A549 treated with Hydrocortisone at 1 μM for 4 hours (cell line): ENCODE data around the gene HOOK1. TPM values are rescaled to one million over a fixed set of nuclear protein-coding genes. Genes with fewer than 3 reads are reported as not detected.

Source experiments
- total RNA-seq: library from RNA; stranded (reverse); fragments of 200-300 nt; extraction: Qiagen RNA extraction; gene quantifications from 5 replicates; pipeline ENCODE4 v1.2.3, GENCODE V29; 2022

The HOOK1 gene
- total RNA-seq, result 0.21 to 1.0 TPM (median 0.35 TPM) in 5 replicates

DNA sequence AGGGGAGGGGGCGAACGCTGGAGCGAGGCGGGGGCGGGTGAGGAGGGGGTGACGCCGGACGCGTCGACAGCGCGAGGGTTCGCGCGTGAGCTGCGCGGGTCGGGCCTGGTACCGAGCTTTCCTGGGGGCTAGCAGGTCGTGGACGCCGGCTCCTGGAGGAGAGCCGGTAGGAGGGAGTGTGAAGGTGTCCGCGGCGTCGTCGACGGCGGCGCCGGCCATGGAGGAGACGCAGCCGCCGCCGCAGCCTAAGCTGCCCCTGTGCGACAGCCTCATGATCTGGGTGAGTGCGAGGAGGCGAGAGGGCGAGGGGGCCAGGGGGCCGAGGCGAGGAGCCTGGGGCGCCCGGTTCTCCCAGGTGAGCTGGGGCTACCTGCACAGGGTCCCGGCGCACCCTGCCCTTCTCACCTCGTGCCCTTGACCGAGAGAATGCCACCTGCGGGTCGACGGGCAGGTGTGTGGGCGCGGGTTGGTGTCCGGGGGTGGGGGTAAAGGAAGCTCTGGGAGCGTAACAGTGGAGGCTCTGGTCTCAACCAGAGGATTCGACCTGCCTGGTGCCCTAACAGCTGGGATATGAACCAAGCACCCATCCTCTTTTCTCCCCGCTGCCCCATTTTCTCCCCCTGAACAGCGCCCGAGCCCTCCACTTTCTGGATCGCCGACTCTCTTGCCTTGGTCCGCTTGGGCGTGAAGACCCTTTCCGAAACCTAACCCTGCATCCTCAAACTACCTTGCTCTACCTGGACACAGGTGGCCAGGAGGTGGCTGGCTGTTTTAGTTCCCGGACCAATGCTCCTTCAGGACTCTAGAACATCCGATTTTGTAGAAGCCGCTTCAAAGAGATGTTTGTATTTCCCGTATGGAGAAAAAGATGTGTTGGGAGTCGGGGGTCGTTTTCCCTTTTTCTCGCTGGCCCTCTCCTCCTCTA lies at the start of gene HOOK1:
TSS of gene HOOK1 (plus strand) at position 49 of the 925 bp plus-strand sequence. CDS start at position 218, 169 bp downstream.

Other genes with a start within 250 kb of the HOOK1 start
- gene CYP2J2, start 111.8 kb downstream of the HOOK1 start, total RNA-seq, result 0.10 to 0.16 TPM (median 0.10 TPM) in 3 of 5 replicates, not detected in the others